DMS79 (cell line): ENCODE results near the gene WNT5A.
"Not testable (repeated sequence)": the region's sequence is repeated elsewhere in the genome, so short reads cannot be mapped to it uniquely, and the experiment has no call there.

Experiments used
- DNase-seq: peaks from one replicate; lab custom pipeline; 2025; lab: John Stamatoyannopoulos, UW

Gene WNT5A

DNA sequence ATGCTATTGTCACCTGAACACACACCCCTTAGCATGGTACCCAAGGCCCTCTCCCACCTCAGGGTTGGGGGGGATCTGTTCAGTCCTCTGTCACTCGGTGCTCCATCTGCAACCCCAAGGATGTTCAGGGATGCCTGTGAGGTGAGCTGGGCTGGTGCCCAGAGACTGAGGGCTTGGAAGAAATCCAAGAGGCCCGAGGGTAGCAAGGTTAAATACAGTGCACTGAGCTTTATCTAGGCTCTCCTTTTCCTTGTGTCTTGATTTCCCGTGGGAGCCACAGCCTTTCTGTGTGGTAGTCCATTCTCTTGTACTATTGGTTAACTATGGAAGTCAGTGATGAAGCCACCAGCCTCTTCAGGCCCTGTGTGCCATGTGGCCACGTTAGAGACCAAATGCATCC is 18.7 kb upstream of the WNT5A start:
- DNase-seq: no peak

- not testable (repeated sequence) for DNase-seq
Observed at GRCh38 chr3:55505102-55505501, 18.0 kb upstream of the WNT5A start.

- DNase-seq: no peak
Observed at GRCh38 chr3:55501905-55502304, 14.8 kb upstream of the WNT5A start.

DNA sequence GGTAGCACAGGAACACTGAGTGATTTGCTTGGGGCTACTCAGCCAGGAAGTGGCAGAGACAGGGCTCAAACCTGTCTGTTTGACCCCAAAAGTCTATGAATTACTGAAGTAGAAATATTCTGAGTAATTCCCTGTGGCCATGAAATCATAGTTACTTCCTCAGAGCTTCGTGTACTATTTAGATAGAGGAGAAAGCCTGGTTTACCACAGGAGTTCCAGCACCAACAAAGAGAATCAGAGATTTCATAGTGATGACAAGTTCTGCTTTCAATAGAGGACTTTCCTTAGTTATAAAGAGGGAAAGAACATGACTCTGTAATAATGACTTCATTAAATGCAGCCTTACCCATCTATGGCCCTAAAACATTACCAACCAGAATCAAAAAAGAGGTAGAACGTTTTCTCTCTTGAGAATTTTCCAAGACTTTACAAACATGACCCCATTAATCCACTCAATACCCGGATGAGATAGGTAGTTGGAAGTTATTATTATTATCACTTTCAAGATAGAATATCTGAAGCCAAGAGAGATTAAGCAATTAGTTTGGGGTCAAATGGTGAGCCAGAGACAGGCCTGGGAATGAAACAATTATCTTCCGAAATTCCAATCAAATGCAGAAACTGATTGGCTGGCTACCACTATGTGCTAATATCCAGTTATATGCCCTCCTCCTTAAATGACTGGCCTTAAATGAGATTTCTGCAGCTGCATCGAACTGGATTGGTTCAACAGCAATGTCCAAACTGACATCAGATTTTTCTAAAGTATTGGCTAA is 13.6 kb upstream of the WNT5A start:
- no peak for DNase-seq

- no peak for DNase-seq
Observed at GRCh38 chr3:55498520-55498919, 11.4 kb upstream of the WNT5A start.

GRCh38 chr3:55497250-55497649 is 10.1 kb upstream of the WNT5A start:
- no peak for DNase-seq

DNA sequence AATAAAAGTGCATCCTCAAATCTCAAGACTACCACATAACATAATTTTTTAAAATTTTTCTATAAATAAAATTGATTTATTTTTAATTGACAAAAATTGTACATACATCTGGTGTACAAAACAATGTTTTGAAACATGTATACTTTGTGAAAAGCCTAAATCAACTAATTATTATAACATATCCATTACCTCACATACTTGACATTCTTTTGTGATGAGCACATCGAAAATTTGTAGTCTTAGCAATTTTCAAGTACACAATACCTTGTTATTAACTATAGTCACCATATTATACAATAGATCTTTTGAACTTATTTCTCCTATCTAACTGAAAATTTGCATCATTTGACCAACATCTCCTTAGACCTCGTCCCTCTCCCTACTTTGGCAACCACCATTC is 7.9 kb upstream of the WNT5A start:
- DNase-seq: no peak

- DNase-seq: no peak
Observed at GRCh38 chr3:55492976-55493375, 5.9 kb upstream of the WNT5A start.

- no peak for DNase-seq
Observed at GRCh38 chr3:55491296-55491816, 4.2 kb upstream of the WNT5A start.

GRCh38 chr3:55490276-55490913 is 3.3 kb upstream of the WNT5A start:
- peak; percentile 71 for DNase-seq

- no peak for DNase-seq
Observed at GRCh38 chr3:55489798-55490132, 2.7 kb upstream of the WNT5A start.

DNA sequence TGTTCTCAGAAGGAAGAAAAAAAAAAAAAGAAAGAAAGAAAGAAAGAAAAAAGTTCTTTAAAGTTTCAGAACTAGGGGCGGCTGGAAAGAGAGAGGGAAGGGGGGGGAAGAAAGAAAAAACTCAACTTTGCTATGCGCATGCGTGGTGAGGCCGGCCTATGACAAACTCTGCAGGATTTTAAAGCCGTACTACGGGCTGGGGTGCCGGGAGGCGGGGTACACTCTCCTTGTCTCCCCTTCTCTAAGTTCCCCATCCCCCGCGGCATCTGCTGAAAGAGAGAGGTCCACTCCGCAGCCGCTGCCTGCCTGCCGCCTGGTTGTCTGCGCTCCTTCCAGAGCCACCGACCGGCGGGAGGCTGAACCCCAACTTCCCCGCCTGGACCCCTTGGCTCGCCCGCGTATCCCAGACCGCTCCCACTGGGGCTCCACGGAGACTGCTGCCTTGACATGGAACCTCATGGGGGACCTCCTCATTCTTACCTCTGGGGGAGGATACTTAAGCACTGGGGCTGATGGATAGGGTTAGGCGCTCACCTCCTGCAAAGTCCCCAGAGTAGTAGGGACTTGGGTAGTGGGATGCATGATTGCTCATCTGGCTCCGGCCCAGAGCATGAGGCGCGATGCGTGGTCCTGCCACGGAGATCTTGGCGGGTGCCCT is 1.4 kb upstream of the WNT5A start:
- no peak for DNase-seq

DNA sequence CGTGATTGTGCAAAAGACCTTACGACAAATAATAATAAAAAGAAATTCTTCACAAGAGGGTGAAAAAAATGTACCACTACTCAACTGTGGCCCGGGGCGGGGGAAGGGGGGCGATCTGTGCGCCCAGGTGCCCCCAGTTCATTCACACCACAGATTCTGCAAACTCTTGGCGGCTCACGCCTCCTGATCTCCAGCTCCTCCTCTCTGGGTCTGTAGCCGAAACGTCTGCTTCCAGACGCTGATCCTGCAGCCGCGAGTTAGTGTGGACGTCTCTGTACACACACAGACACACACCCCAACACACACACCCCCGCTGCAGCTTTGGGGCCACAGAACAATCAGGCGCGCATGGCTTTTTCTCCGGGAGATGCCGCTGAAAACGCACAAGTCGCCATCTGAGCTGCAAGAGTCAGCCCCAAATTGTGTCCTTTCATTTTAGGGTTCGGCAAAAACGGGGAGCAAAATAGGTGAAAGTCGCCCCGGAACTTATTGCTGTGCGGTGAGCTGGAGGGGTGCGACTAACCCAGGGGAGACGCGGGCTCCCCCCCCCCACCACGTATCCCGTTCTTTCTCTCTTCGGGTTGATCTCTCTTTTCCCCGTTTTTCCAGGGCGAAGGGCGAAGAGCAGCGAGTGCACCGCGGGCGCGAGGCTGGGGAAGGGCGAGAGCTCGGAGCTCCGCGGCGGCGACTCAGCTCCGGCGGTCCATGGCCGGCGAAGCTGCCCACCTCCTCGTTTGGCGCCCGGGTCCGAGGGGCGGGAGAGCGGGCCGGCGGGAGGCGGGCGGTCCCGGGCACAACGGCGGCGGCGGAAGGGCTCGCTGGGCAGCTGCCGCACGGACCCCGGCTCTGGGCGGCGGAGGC is 505 bp upstream of the WNT5A start:
- DNase-seq: no peak

DNA sequence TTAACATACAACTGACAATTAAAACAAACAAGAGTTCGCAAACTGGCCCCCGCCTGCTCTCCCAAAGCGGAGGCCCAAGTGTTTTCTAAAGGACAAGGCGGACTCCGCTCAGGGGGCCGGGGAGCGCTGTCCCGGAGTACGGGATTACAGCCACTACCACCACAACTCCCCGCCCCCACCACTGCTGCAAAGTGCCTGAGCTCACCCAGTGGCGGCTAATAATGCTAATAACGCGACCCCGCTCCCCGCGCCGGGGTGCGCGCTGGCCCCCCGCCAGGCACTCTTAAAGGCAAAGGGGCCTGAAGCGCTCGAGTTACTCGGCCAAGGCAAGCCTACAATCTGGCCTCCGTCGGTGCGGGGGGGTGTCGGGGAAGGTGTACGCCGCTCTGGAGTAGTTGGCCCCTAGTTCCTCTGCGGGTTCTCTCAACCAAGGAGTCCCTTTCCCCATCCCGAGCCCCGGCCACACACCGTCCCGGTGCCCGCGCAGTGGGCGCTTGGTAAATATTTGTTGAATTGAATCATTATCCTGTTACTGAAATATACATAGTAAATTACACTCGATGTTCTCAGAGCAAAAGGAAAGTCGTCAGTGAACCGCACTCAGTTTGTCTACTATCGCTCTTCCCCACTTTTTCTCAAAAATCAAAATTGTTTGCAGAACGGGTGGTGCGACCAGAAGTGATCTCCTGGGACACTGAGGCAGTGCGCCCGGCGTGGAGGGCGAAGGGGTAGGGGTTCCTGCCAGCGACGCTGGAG is 827 bp downstream of the WNT5A start:
- DNase-seq: no peak

DNA sequence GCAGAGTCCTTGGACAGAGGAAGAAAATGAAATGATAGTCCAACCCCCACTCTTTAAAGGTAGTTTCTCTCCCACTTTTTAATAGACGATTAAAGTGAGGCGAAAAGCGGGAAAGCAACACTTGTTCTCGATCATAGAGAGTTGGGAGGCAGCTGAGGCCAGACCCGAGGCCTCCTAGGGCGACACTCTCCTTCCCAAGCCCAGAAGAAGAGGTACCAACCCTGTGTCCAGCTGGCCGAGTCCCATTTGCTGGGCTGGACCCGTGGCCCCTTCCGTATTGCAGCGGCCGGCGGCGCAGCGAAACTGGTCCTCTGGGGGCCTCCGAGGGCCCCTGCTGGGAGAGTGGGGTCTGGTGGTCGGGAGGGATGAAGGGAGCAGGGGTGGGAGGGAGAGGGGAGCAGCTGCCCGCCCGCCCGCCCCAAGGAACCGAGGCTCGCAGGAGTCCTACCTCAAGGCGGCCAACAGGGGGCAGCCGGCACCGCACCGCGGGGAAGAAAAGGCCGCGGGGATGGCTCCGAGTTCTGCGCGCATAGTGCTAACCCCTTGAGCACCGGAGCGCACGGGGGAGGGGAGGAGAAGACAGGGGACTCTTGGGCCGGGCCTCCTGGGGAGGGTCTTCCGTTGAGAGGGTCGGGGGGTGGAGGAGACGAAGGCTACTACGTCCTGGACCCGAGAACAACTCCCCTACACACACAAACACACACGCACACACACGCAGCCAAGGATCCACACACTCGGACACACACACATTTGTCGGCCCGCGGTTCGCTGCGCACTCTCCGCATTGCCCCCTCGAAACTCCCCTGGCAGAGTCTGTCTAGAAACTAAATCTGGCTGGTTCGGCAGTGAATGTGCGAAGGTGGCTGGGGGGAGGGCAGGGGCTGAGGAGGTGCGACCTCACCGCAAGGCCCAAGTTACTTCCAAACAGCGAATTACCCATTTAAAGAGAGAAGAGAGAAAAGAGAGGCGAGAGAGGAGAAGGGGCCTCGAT is 2.0 kb downstream of the WNT5A start:
- no peak for DNase-seq

DNA sequence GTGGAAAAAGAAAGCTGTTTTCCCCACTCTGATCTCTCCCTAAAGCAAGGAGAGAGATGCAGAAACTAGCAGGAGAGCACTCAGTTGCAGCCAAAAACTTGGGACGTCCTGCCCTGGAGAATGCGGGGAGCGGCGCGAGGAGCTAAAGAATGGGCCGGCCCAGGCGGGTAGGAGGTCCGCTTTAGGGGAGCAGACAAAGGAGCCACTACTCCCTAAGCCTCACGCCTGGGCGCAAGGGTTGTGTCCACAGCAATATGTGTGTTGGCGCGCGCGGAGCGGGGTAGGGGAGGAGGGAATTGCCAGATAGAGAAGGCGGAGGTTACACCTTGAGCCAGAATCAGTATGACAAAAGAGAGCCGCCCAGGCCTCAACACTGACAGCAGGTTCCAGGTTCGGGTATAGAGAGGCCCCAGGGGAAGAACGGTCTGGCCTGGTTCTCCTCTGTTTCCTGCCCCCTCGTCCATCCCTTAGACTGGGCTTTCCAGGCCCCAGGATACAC is 2.9 kb downstream of the WNT5A start:
- no peak for DNase-seq

DNA sequence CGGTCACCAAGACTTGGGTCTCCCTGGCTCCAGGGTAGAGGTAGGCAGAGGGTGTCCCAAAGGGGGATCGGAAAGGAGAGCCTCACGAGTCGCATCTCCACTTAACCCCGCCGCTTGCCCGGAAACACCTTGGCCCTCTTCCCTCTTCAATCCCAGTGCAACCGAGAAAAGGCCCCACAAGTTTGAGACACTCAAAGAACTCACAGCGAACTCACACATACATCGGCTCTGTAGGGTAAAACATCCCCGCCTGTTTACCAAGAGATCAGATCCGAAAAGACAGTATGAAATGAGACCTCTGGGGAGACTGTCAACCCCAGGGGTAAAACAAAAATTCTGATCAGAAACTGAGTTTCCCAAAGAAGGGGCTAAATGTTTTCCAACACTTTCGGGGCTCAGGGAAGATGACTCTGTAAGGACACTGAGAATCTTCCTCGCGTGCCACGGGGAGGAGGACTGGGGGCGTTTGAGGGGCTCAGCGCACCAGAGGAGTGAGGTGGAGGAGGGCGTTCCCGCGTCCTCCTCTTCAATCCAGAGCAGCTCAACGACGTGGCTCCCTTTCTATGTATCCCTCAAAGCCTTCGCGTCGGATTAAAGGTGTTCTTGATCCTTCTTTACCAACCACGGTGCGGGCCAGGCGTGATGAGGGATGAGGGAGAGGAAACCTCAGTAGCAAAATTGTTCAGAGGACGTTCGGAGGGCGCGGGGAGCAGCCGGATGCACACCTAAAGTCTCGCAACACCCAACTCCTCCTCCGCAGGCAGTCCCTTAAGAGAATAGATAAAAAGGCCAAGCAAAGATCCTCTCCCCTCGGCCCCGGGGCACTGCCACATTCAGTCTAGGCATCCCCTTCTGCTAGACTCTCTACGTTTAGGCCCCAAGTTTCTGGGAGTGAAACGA is 3.7 kb downstream of the WNT5A start:
- no peak for DNase-seq

GRCh38 chr3:55482496-55483195 is 4.5 kb downstream of the WNT5A start:
- DNase-seq: no peak
